ENCODE measurements around the gene CRTC3. TPM values are rescaled to one million over a fixed set of nuclear protein-coding genes. Genes with fewer than 3 reads are reported as not detected.

CRTC3 gene
- total and polyA plus RNA-seq, 8 donors = 7.1 to 17.6 (median 11.4) TPM

GRCh38 chr15:90572893-90573292, 43.2 kb downstream of the CRTC3 start:
- Histone ChIP-seq H3K4me3 (no peak overlapping the region), H3K4me1 (no peaks in the 10 kb centered on the region), H3K36me3 (no peaks in the 10 kb centered on the region), H3K27me3 (no peaks in the 10 kb centered on the region), H3K9me3 (no peaks in the 10 kb centered on the region), H3K27ac (no peak overlapping the region)
- ATAC-seq = no peak
- 93 to 94% methylated on average over 3 of the region's 3 CpGs for WGBS, 2 donors
- TF ChIP-seq CTCF (IDR thresholded peaks at IDR 0.05) = no peak
- no peak for DNase-seq
- intact Hi-C loops (cut with DNase I) = no loop called here
- no peak for FAIRE-seq

GRCh38 chr15:90576711-90577389, 47.1 kb downstream of the CRTC3 start:
- H3K27ac ChIP-seq = no peak overlapping the region
- no peaks in the 10 kb centered on the region for H3K9me3 ChIP-seq
- ATAC-seq = no peak
- H3K4me1 ChIP-seq = no peaks in the 10 kb centered on the region
- WGBS, 2 donors = 93 to 99% methylated on average over 7 of the region's 7 CpGs
- H3K4me3 ChIP-seq = no peak overlapping the region
- intact Hi-C loops (cut with DNase I) = no loop called here
- H3K36me3 ChIP-seq = no peaks in the 10 kb centered on the region
- FAIRE-seq = no peak
- no peaks in the 10 kb centered on the region for H3K27me3 ChIP-seq
- no peak for DNase-seq
- TF ChIP-seq CTCF (IDR thresholded peaks at IDR 0.05) = no peak

GRCh38 chr15:90579213-90579612, 49.5 kb downstream of the CRTC3 start:
- intact Hi-C loops (cut with DNase I) = no loop called here
- no peak for DNase-seq
- 94% methylated on average over 3 of the region's 3 CpGs for WGBS, 2 donors
- Histone ChIP-seq H3K27ac (no peak overlapping the region), H3K36me3 (no peaks in the 10 kb centered on the region), H3K4me1 (no peaks in the 10 kb centered on the region), H3K9me3 (no peaks in the 10 kb centered on the region), H3K4me3 (no peak overlapping the region), H3K27me3 (no peaks in the 10 kb centered on the region)
- no peak for FAIRE-seq
- no peak for ATAC-seq
- no peak for TF ChIP-seq CTCF (IDR thresholded peaks at IDR 0.05)

GRCh38 chr15:90580099-90580498, 50.4 kb downstream of the CRTC3 start:
- no peaks in the 10 kb centered on the region for H3K4me1 ChIP-seq
- intact Hi-C loops (cut with DNase I) = no loop called here
- H3K27ac ChIP-seq = no peak overlapping the region
- TF ChIP-seq CTCF (IDR thresholded peaks at IDR 0.05) = no peak
- no peak for ATAC-seq
- no peak for FAIRE-seq
- H3K27me3 ChIP-seq = no peaks in the 10 kb centered on the region
- no peak overlapping the region for H3K4me3 ChIP-seq
- no peaks in the 10 kb centered on the region for H3K36me3 ChIP-seq
- DNase-seq = no peak
- WGBS, 2 donors = 77 to 86% methylated on average over 5 of the region's 5 CpGs
- H3K9me3 ChIP-seq = no peaks in the 10 kb centered on the region

GRCh38 chr15:90580541-90580940, 50.8 kb downstream of the CRTC3 start:
- no peak for TF ChIP-seq CTCF (IDR thresholded peaks at IDR 0.05)
- Histone ChIP-seq H3K27me3 (no peaks in the 10 kb centered on the region), H3K4me1 (no peaks in the 10 kb centered on the region), H3K4me3 (no peak overlapping the region), H3K9me3 (no peaks in the 10 kb centered on the region), H3K36me3 (no peaks in the 10 kb centered on the region), H3K27ac (no peak overlapping the region)
- DNase-seq (no peak), FAIRE-seq (no peak), ATAC-seq (no peak)
- 78 to 84% methylated on average over 7 of the region's 7 CpGs for WGBS, 2 donors
- intact Hi-C loops (cut with DNase I) = no loop called here

Data from pancreas (tissue), 10 donors.